Measurements from ENCODE around the gene RPS6KL1.

RPS6KL1 gene

GRCh38 chr14:74960736-74961135 lies 37.7 kb upstream of the RPS6KL1 start:
- Histone ChIP-seq H3K9me3 (ENCODE audit: control insufficient read depth in 1 of 2, low read length in 2 of 2) (no peaks in the 10 kb centered on the region), H3K36me3 (ENCODE audit: control insufficient read depth in 1 of 2, insufficient read depth in 2 of 2, low read length in 2 of 2) (no peaks in the 10 kb centered on the region), H3K4me3 (ENCODE audit: low read depth in 1 of 2, low read length in 2 of 2) (no peak overlapping the region), H3K9ac (ENCODE audit: low read depth in 1 of 2, low read length in 2 of 2) (no peak overlapping the region), H3K27ac (ENCODE audit: low read depth, low read length) (no peak overlapping the region), H3K4me1 (ENCODE audit: control insufficient read depth in 1 of 2, insufficient read depth in 2 of 2, low read length in 2 of 2) (no peaks in the 10 kb centered on the region), H3K27me3 (ENCODE audit: control insufficient read depth in 1 of 2, insufficient read depth in 2 of 2, low read length in 2 of 2) (no peaks in the 10 kb centered on the region)

GRCh38 chr14:74959596-74960180 lies 36.6 kb upstream of the RPS6KL1 start:
- Histone ChIP-seq H3K36me3 (ENCODE audit: control insufficient read depth in 1 of 2, insufficient read depth in 2 of 2, low read length in 2 of 2) (no peaks in the 10 kb centered on the region), H3K4me3 (ENCODE audit: low read depth in 1 of 2, low read length in 2 of 2) (no peak overlapping the region), H3K4me1 (ENCODE audit: control insufficient read depth in 1 of 2, insufficient read depth in 2 of 2, low read length in 2 of 2) (peaks cover 0 to 6% of the 10 kb centered on the region in 2 donors), H3K9ac (ENCODE audit: low read depth in 1 of 2, low read length in 2 of 2) (no peak overlapping the region), H3K27me3 (ENCODE audit: control insufficient read depth in 1 of 2, insufficient read depth in 2 of 2, low read length in 2 of 2) (no peaks in the 10 kb centered on the region), H3K9me3 (ENCODE audit: control insufficient read depth in 1 of 2, low read length in 2 of 2) (no peaks in the 10 kb centered on the region), H3K27ac (ENCODE audit: low read depth, low read length) (no peak overlapping the region)

- Histone ChIP-seq H3K27ac (ENCODE audit: low read depth, low read length) (no peak overlapping the region), H3K36me3 (ENCODE audit: control insufficient read depth in 1 of 2, insufficient read depth in 2 of 2, low read length in 2 of 2) (no peaks in the 10 kb centered on the region), H3K9ac (ENCODE audit: low read depth in 1 of 2, low read length in 2 of 2) (no peak overlapping the region), H3K4me1 (ENCODE audit: control insufficient read depth in 1 of 2, insufficient read depth in 2 of 2, low read length in 2 of 2) (peaks cover 4 to 12% of the 10 kb centered on the region in 2 donors), H3K27me3 (ENCODE audit: control insufficient read depth in 1 of 2, insufficient read depth in 2 of 2, low read length in 2 of 2) (no peaks in the 10 kb centered on the region), H3K4me3 (ENCODE audit: low read depth in 1 of 2, low read length in 2 of 2) (no peak overlapping the region), H3K9me3 (ENCODE audit: control insufficient read depth in 1 of 2, low read length in 2 of 2) (no peaks in the 10 kb centered on the region)
These were observed 33.4 kb upstream of the RPS6KL1 start for GRCh38 chr14:74956280-74957072.

GRCh38 chr14:74956027-74956279 lies 32.9 kb upstream of the RPS6KL1 start:
- Histone ChIP-seq H3K27me3 (ENCODE audit: control insufficient read depth in 1 of 2, insufficient read depth in 2 of 2, low read length in 2 of 2) (no peaks in the 10 kb centered on the region), H3K36me3 (ENCODE audit: control insufficient read depth in 1 of 2, insufficient read depth in 2 of 2, low read length in 2 of 2) (no peaks in the 10 kb centered on the region), H3K4me3 (ENCODE audit: low read depth in 1 of 2, low read length in 2 of 2) (peak overlapping the region; percentile 61 to 64), H3K9ac (ENCODE audit: low read depth in 1 of 2, low read length in 2 of 2) (peak overlapping the region in 1 of 2 donors; percentile 33), H3K4me1 (ENCODE audit: control insufficient read depth in 1 of 2, insufficient read depth in 2 of 2, low read length in 2 of 2) (peaks cover 9 to 17% of the 10 kb centered on the region in 2 donors), H3K9me3 (ENCODE audit: control insufficient read depth in 1 of 2, low read length in 2 of 2) (no peaks in the 10 kb centered on the region), H3K27ac (ENCODE audit: low read depth, low read length) (no peak overlapping the region)

GRCh38 chr14:74955229-74956026 lies 32.4 kb upstream of the RPS6KL1 start, which contains the start of gene PGF:
PGF (minus strand) TSS chr14:74955597; CDS start chr14:74955242, 355 bp downstream.
- H3K9me3 ChIP-seq (ENCODE audit: control insufficient read depth in 1 of 2, low read length in 2 of 2) = no peaks in the 10 kb centered on the region
- H3K27me3 ChIP-seq (ENCODE audit: control insufficient read depth in 1 of 2, insufficient read depth in 2 of 2, low read length in 2 of 2) = no peaks in the 10 kb centered on the region
- H3K36me3 ChIP-seq (ENCODE audit: control insufficient read depth in 1 of 2, insufficient read depth in 2 of 2, low read length in 2 of 2) = no peaks in the 10 kb centered on the region
- peak within 1 kb of the TSS; percentile 61 to 64 for H3K4me3 ChIP-seq (ENCODE audit: low read depth in 1 of 2, low read length in 2 of 2)
- peak within 1 kb of the TSS; percentile 42 to 63 for H3K9ac ChIP-seq (ENCODE audit: low read depth in 1 of 2, low read length in 2 of 2)
- H3K27ac ChIP-seq (ENCODE audit: low read depth, low read length) = no peak within 1 kb of the TSS
- peaks cover 14 to 22% of the 10 kb centered on the region in 2 donors for H3K4me1 ChIP-seq (ENCODE audit: control insufficient read depth in 1 of 2, insufficient read depth in 2 of 2, low read length in 2 of 2)

GRCh38 chr14:74954947-74955228 lies 31.8 kb upstream of the RPS6KL1 start:
- H3K27me3 ChIP-seq (ENCODE audit: control insufficient read depth in 1 of 2, insufficient read depth in 2 of 2, low read length in 2 of 2) = no peaks in the 10 kb centered on the region
- peaks cover 16 to 26% of the 10 kb centered on the region in 2 donors for H3K4me1 ChIP-seq (ENCODE audit: control insufficient read depth in 1 of 2, insufficient read depth in 2 of 2, low read length in 2 of 2)
- no peaks in the 10 kb centered on the region for H3K9me3 ChIP-seq (ENCODE audit: control insufficient read depth in 1 of 2, low read length in 2 of 2)
- no peaks in the 10 kb centered on the region for H3K36me3 ChIP-seq (ENCODE audit: control insufficient read depth in 1 of 2, insufficient read depth in 2 of 2, low read length in 2 of 2)
- peak overlapping the region; percentile 42 to 63 for H3K9ac ChIP-seq (ENCODE audit: low read depth in 1 of 2, low read length in 2 of 2)
- H3K4me3 ChIP-seq (ENCODE audit: low read depth in 1 of 2, low read length in 2 of 2) = peak overlapping the region; percentile 61 to 64
- no peak overlapping the region for H3K27ac ChIP-seq (ENCODE audit: low read depth, low read length)

- Histone ChIP-seq H3K9ac (ENCODE audit: low read depth in 1 of 2, low read length in 2 of 2) (no peak overlapping the region), H3K27ac (ENCODE audit: low read depth, low read length) (no peak overlapping the region), H3K4me1 (ENCODE audit: control insufficient read depth in 1 of 2, insufficient read depth in 2 of 2, low read length in 2 of 2) (peaks cover 16 to 26% of the 10 kb centered on the region in 2 donors), H3K27me3 (ENCODE audit: control insufficient read depth in 1 of 2, insufficient read depth in 2 of 2, low read length in 2 of 2) (no peaks in the 10 kb centered on the region), H3K4me3 (ENCODE audit: low read depth in 1 of 2, low read length in 2 of 2) (peak overlapping the region; percentile 32 to 61), H3K9me3 (ENCODE audit: control insufficient read depth in 1 of 2, low read length in 2 of 2) (no peaks in the 10 kb centered on the region), H3K36me3 (ENCODE audit: control insufficient read depth in 1 of 2, insufficient read depth in 2 of 2, low read length in 2 of 2) (no peaks in the 10 kb centered on the region)
These were observed 31.3 kb upstream of the RPS6KL1 start for GRCh38 chr14:74954232-74954946.

- no peaks in the 10 kb centered on the region for H3K9me3 ChIP-seq (ENCODE audit: control insufficient read depth in 1 of 2, low read length in 2 of 2)
- H3K4me1 ChIP-seq (ENCODE audit: control insufficient read depth in 1 of 2, insufficient read depth in 2 of 2, low read length in 2 of 2) = peaks cover 16 to 28% of the 10 kb centered on the region in 2 donors
- H3K27me3 ChIP-seq (ENCODE audit: control insufficient read depth in 1 of 2, insufficient read depth in 2 of 2, low read length in 2 of 2) = no peaks in the 10 kb centered on the region
- H3K9ac ChIP-seq (ENCODE audit: low read depth in 1 of 2, low read length in 2 of 2) = no peak overlapping the region
- H3K4me3 ChIP-seq (ENCODE audit: low read depth in 1 of 2, low read length in 2 of 2) = peak overlapping the region; percentile 21 to 61
- no peak overlapping the region for H3K27ac ChIP-seq (ENCODE audit: low read depth, low read length)
- H3K36me3 ChIP-seq (ENCODE audit: control insufficient read depth in 1 of 2, insufficient read depth in 2 of 2, low read length in 2 of 2) = no peaks in the 10 kb centered on the region
These were observed 30.6 kb upstream of the RPS6KL1 start for GRCh38 chr14:74953686-74954085.

GRCh38 chr14:74952697-74953484 lies 29.8 kb upstream of the RPS6KL1 start:
- Histone ChIP-seq H3K36me3 (ENCODE audit: control insufficient read depth in 1 of 2, insufficient read depth in 2 of 2, low read length in 2 of 2) (no peaks in the 10 kb centered on the region), H3K4me3 (ENCODE audit: low read depth in 1 of 2, low read length in 2 of 2) (no peak overlapping the region), H3K27me3 (ENCODE audit: control insufficient read depth in 1 of 2, insufficient read depth in 2 of 2, low read length in 2 of 2) (no peaks in the 10 kb centered on the region), H3K9me3 (ENCODE audit: control insufficient read depth in 1 of 2, low read length in 2 of 2) (no peaks in the 10 kb centered on the region), H3K9ac (ENCODE audit: low read depth in 1 of 2, low read length in 2 of 2) (no peak overlapping the region), H3K27ac (ENCODE audit: low read depth, low read length) (no peak overlapping the region), H3K4me1 (ENCODE audit: control insufficient read depth in 1 of 2, insufficient read depth in 2 of 2, low read length in 2 of 2) (peaks cover 16 to 30% of the 10 kb centered on the region in 2 donors)

Data from duodenal mucosa (tissue), 2 donors.